LNCaP clone FGC (cell line): ENCODE measurements around the gene CENPC.
"Not testable (repeated sequence)": the region's sequence is repeated elsewhere in the genome, so short reads cannot be mapped to it uniquely, and the experiment has no call there.

Source experiments
- DNase-seq: peaks from one replicate; pipeline ENCODE4 v3.0.0-alpha.2; 2011; ENCODE audit warnings: low read depth
- H3K4me3 ChIP-seq: 2 replicates; pipeline ENCODE4 v1.5.1; 2011; ENCODE audit warnings: mild to moderate bottlenecking, low read depth, low read length, control low read depth
- CTCF ChIP-seq: IDR thresholded peaks from 2 replicates; pipeline ENCODE4 v1.5.1; 2012; ENCODE audit warnings: mild to moderate bottlenecking; ENCODE audit not compliant: control insufficient read depth, insufficient read depth; ENCODE audit errors: extremely low read depth

Gene CENPC

GRCh38 chr4:67456577-67457196, 88.6 kb downstream of the CENPC start:
- no peak overlapping the region for H3K4me3 ChIP-seq
- DNase-seq: peak; percentile 73
- TF ChIP-seq CTCF: no peak

- DNase-seq, H3K4me3 ChIP-seq: not testable (repeated sequence)
Observed at GRCh38 chr4:67452846-67453205, 92.5 kb downstream of the CENPC start.

GRCh38 chr4:67452100-67452845, 93.0 kb downstream of the CENPC start:
- H3K4me3 ChIP-seq: no peak overlapping the region
- no peak for DNase-seq
- no peak for TF ChIP-seq CTCF

GRCh38 chr4:67451464-67451863, 93.8 kb downstream of the CENPC start:
- DNase-seq: no peak
- no peak overlapping the region for H3K4me3 ChIP-seq
- TF ChIP-seq CTCF: no peak

- no peak for DNase-seq
- no peak overlapping the region for H3K4me3 ChIP-seq
- TF ChIP-seq CTCF: no peak
Observed at GRCh38 chr4:67448621-67449020, 96.7 kb downstream of the CENPC start.

GRCh38 chr4:67447873-67448272, 97.4 kb downstream of the CENPC start:
- TF ChIP-seq CTCF: no peak

GRCh38 chr4:67446811-67447210, 98.5 kb downstream of the CENPC start:
- TF ChIP-seq CTCF: no peak
- no peak for DNase-seq
- no peak overlapping the region for H3K4me3 ChIP-seq

More at GRCh38 chr4:67447873-67448272, 97.4 kb downstream of the CENPC start:
- no peak overlapping the region for H3K4me3 ChIP-seq
- DNase-seq: no peak

GRCh38 chr4:67445881-67446280, 99.4 kb downstream of the CENPC start:
- not testable (repeated sequence) for DNase-seq, H3K4me3 ChIP-seq
